GM21619 (cell line): ENCODE data around the gene PLCL1.
A peak's percentile ranks its signal among the peaks of the same experiment; 100 is the strongest.

Experiments used
- ATAC-seq: cut with Tn5 transposase; IDR thresholded peaks from one replicate; pipeline ENCODE4 v1.9.1; 2021; ENCODE audit not compliant: unreplicated experiment

Gene PLCL1

DNA sequence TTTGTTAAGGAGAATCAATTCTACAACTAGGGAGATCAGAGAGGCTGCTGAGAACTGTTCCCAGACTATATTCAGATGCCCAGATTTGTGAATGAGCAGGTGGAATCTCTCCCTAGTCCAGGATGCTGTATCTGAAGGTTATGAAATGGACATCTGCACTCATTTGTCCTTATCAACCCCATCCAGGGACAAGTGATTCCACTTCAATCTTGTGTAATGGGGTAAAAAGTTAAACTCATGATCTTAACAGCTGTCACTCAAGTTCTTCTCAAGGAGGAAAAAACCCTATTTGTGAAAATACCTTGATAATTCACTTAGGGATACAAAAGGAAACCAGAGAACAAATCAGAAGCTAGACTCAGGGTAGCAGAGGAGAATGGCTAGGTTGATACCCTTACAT lies 144.8 kb downstream of the PLCL1 start:
- no peak for ATAC-seq

GRCh38 chr2:197950006-197950405 lies 145.6 kb downstream of the PLCL1 start:
- ATAC-seq = no peak

- no peak for ATAC-seq
Observed at GRCh38 chr2:197950724-197951123, 146.3 kb downstream of the PLCL1 start.

- ATAC-seq = peak; percentile 62
Observed at GRCh38 chr2:197952540-197953202, 148.3 kb downstream of the PLCL1 start.

DNA sequence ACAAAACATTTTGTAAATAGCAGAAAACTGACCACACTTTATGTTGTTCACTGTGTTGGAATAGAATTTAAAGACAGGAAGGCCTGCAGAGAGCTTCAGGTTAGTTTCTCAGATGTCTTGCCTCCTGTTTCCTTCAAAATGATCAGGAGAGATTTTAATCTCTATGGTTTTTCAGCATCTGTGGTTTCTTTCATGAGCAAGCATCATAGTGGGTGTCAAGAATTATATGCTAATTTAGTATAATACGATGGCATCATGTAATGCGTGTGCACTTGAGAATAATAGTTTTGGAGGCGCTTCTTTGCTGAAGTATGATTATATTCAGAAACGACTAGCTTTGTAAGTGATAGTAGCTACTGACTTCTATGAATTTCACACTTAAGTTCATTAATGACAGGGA lies 149.9 kb downstream of the PLCL1 start:
- no peak for ATAC-seq

DNA sequence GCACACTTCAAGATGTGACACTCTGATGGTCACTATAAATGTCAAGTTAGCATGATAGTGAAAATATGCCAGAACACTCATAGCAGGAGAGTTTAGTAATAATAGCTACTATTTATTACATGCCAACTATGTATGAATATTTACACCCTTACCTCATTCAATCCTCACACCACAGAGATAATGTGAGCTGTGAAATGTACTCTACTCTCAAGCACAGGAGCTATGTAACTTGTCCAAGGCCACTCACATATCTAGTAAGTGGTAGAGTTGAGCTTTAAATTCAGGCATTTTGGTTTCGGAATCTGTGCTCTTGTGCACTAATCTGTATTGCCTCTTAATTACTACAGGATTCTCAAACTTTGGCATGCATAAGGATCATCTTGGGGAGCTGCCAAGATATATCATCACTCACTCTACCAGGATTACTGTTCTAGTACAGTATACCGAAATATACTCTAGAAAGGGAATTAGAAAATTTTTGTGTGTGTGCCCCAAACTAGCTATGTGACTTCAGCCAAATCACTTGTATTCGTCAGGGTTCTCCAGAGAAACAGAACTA lies 154.3 kb downstream of the PLCL1 start:
- no peak for ATAC-seq

GRCh38 chr2:197959383-197959782 lies 155.0 kb downstream of the PLCL1 start:
- ATAC-seq = no peak

- ATAC-seq = no peak
Observed at GRCh38 chr2:197960786-197961185, 156.4 kb downstream of the PLCL1 start.

DNA sequence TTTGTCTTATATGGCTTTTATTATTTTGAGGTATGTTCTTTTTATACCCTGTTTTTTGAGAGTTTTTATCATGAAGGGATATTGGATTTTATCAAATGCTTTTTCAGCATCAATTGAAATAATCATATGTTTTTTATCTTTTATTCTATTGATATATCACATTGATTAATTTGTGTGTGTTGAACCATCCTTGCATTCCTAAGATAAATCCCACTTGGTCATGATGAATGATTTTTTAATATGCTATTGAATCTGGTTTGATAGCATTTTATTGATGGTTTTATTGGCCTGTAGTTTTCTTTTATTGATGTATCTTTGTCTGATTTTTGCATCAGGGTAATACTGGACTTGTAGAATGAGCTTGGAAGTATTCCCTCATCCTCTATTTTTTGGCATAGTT lies 160.3 kb downstream of the PLCL1 start:
- no peak for ATAC-seq

DNA sequence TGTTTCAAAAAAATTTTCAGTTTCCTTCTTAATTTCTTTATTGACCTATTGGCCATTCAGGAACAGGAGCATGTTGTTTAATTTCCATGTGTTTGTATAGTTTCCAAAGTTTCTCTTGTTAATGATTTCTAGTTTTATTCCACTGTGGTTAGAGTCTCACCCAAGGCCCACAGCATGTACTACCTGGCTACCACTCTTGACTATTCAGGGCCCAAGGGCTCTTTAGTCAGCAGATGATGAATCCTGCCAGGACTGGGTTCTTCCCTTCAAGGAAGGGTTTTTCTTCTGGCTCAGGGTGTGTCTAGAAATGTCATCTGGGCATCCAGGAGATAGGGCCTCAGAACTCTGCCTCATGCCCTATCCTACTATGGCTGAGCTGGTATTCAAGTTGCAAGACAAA lies 161.4 kb downstream of the PLCL1 start:
- ATAC-seq = no peak

DNA sequence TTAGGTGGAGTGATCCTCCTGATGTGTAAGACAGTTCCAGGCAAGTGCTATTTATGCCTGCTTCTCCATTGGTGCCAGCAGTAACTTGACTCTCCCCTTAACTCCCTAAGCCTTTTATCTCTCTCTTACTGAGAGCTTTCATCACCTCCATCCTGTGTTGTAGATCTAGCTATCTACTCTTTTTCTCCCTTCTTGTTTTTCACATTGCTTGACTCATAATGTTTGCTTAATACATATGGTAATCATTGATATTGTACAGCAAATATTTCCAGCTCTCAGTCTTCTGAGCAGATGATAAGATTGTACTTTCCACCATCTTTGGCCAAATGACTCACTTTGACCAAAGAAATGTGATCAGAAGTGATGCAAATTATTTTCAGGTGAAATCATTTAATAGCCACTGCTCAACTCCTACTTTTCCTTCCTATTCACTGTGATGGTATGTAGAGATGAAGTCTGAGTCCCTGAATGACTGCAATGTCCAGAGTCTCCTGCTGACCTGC lies 165.0 kb downstream of the PLCL1 start:
- ATAC-seq = no peak

DNA sequence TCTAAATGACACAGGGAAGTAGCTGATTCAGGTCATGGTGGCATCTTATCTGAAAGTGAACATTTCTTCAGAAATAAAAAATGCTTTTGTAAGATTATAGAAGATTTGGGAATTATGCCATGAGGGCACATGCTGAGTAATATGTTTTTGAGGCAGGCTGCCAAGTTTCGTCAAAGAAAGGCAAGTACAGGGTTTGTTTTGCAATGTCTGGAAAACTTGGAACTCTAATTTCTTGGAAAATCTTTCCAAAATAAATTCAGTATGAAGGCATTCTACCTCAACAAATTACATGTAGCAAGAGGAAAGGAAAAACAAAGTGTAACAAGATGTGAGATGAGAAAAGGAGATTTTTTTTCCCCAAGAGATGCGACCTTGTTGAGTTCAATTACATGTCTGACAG lies 167.7 kb downstream of the PLCL1 start:
- no peak for ATAC-seq

- no peak for ATAC-seq
Observed at GRCh38 chr2:197972587-197972986, 168.2 kb downstream of the PLCL1 start.

GRCh38 chr2:197973772-197974171 lies 169.4 kb downstream of the PLCL1 start:
- ATAC-seq = no peak

GRCh38 chr2:197975931-197976519 lies 171.6 kb downstream of the PLCL1 start:
- ATAC-seq = no peak

DNA sequence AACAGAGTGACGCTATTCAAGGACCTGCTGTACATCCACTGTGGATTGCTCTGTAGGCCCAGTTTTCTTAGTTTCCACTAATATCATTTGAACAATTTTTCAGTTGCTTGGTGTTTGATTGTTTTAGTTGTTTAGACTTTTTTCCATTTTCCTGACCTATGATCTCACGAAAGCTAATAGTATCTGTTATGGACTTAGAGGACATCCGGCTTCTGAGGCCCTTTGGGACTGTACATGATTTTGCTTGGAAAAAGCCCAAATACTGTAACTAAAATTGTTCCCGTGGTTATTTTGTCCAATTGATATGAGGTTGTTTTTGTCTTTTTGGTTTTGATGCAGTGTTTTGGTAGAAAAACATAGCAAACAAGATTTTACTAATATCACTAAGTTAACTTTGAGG lies 174.6 kb downstream of the PLCL1 start:
- no peak for ATAC-seq

DNA sequence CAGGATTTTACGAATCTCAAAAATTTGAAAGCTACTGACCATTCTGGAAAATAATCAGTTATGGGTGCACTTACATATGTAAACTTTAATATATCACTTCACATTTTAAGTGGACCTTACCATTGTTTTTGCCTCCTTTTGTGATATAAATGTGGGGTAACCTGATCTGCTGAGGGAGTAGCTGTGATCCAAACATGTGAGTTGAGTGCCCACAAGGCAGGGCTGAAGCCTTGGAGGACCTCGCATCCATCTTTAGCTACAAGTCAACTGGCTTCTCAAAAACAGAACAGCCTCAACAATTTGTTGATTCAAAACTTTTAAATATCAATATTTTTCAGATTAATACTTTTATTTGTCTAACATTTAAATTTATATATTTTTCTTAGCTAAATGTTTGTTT lies 178.2 kb downstream of the PLCL1 start:
- ATAC-seq = no peak

- ATAC-seq = no peak
Observed at GRCh38 chr2:197985029-197985638, 180.7 kb downstream of the PLCL1 start.

GRCh38 chr2:197986977-197987376 lies 182.6 kb downstream of the PLCL1 start:
- ATAC-seq = no peak

GRCh38 chr2:197990356-197990755 lies 186.0 kb downstream of the PLCL1 start:
- no peak for ATAC-seq

DNA sequence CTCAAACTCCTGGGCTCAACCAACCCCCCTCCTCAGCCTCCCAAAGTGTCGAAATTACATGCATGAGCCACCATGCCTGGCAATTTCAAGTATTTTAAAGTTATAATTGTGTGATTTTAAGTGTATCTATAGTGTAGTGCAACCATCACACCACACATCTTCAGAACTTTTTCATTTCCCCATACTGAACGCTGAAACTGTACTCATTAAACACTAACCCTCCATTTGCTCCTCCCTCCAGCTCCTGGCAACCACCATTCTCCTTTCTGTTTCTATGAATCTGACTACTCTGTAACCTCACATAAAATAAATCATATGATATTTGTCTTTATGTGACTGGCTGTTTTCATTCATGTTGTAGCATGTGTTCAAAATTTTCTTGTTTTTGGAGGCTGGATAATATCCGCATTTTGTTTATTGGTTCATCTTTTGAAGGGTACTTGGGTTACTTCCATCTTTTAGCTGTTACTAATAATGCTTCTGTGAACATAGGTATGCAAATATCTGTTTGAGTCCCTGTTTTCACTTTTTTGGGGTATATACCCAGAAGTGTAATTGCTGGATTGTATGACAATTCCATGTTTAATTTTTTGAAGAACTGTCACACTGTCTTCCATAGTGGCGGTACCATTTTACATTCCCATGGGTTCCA lies 188.2 kb downstream of the PLCL1 start:
- peak; percentile 89 for ATAC-seq

DNA sequence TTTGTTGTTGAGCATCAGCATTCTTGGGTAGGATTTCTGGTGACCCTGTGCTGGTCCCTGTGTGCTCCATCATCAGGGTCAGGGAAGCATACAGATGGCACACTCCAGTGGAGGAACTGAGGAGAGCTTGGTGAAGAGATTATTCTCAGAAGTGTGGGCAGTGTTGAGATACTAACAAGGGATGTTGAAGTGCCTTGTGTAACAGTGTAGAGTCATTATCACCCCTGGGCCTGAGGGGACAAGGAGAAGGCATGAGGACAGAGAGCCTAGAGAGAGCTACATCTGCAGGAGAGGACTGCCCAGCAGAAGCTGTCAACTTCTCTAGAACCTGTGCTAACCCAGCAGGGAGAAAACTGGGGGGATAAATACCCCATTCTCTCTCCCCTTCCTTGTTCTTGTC lies 189.0 kb downstream of the PLCL1 start:
- ATAC-seq = peak; percentile 32
